HepG2 (cell line): ENCODE data around the gene STARD6. TPM values are rescaled to one million over a fixed set of nuclear protein-coding genes. Genes with fewer than 3 reads are reported as not detected.
A peak's percentile ranks its signal among the peaks of the same experiment; 100 is the strongest.

Experiments
- AHDC1 ChIP-seq: sonication (generic); formaldehyde crosslinking; IDR thresholded peaks from 2 replicates; pipeline ENCODE4 v1.5.1; 2020; ENCODE audit warnings: mild to moderate bottlenecking, missing genetic modification reagents, borderline replicate concordance
- CCDC6 ChIP-seq: sonication (generic); formaldehyde crosslinking; IDR thresholded peaks from 2 replicates; pipeline ENCODE4 v1.8.1; 2022; ENCODE audit warnings: mild to moderate bottlenecking, missing genetic modification reagents, moderate library complexity
- CREB3 ChIP-seq: sonication (generic); formaldehyde crosslinking; IDR thresholded peaks from 2 replicates; pipeline ENCODE4 v1.5.0; 2020; ENCODE audit warnings: missing genetic modification reagents
- FOXA1 ChIP-seq, 2 experiments: fragments of 450-650 bp in 1 of 2; sonication (generic) in 1 of 2; formaldehyde crosslinking in 1 of 2; IDR thresholded peaks; 2 replicates each; pipeline versions ENCODE4 v1.4.0 to v1.6.1; 2016 to 2020; ENCODE audit warnings: missing genetic modification reagents in 1 of 2
- GMEB2 ChIP-seq: IDR thresholded peaks from 2 replicates; pipeline ENCODE4 v1.6.1; 2016; ENCODE audit warnings: missing biosample characterization, missing genetic modification reagents, low read depth
- HHEX ChIP-seq: IDR thresholded peaks from 2 replicates; pipeline ENCODE4 v1.6.1; 2016; ENCODE audit warnings: control low read depth
- PAX8 ChIP-seq: sonication (generic); formaldehyde crosslinking; IDR thresholded peaks from 2 replicates; pipeline ENCODE4 v1.8.0; 2022; ENCODE audit warnings: mild to moderate bottlenecking, missing genetic modification reagents, borderline replicate concordance
- SCMH1 ChIP-seq: sonication (generic); formaldehyde crosslinking; IDR thresholded peaks from 2 replicates; pipeline ENCODE4 v1.9.0; 2021; ENCODE audit warnings: missing genetic modification reagents, mild to moderate bottlenecking, borderline replicate concordance
- YEATS2 ChIP-seq: sonication (generic); formaldehyde crosslinking; IDR thresholded peaks from 2 replicates; pipeline ENCODE4 v1.4.0; 2020; ENCODE audit warnings: missing genetic modification reagents, borderline replicate concordance
- ZBTB7B ChIP-seq: sonication (generic); formaldehyde crosslinking; IDR thresholded peaks from 2 replicates; pipeline ENCODE4 v1.4.0; 2020; ENCODE audit warnings: missing genetic modification reagents
- ZNF605 ChIP-seq: sonication (generic); formaldehyde crosslinking; IDR thresholded peaks from 2 replicates; pipeline ENCODE4 v1.8.0; 2022; ENCODE audit warnings: mild to moderate bottlenecking, missing genetic modification reagents
- ZSCAN22 ChIP-seq: sonication (generic); formaldehyde crosslinking; IDR thresholded peaks from 2 replicates; pipeline ENCODE4 v1.4.0; 2020; ENCODE audit warnings: mild to moderate bottlenecking, missing genetic modification reagents
- polyA plus RNA-seq, 8 experiments: library from polyadenylated mRNA; depleted of rRNA in 3 of 8; stranded (reverse) in 7 of 8; unstranded in 1 of 8; fragments of >200 nt; fragmentation: Illumina TruSeq in 4 of 8; extraction: Trizol in 4 of 8; gene quantifications; 2 replicates each; pipeline versions ENCODE4 v1.2.1 to v1.2.3, GENCODE V29; 2011 to 2016; ENCODE audit warnings: low read depth in 4 of 8, missing spikeins in 1 of 8, mixed read lengths in 1 of 8; ENCODE audit not compliant: insufficient read depth in 1 of 8
- total RNA-seq, 5 experiments: library from RNA; depleted of rRNA; stranded (reverse); fragments of >200 nt; fragmentation: Illumina TruSeq; extraction: Trizol; gene quantifications; 2 replicates each; pipeline ENCODE4 v1.2.3, GENCODE V29; 2016; ENCODE audit warnings: low read depth in 1 of 5

Gene STARD6
- total and polyA plus RNA-seq, 2 of the 13 experiments (the other 11 are each of a cell fraction or from before 2014, with no cell fraction given): not detected

- no peak for TF ChIP-seq SCMH1 (CRISPR knock-in tag)
- 0 out of 2 replicates have a peak, but pooled peaks have one; percentile 21 for TF ChIP-seq HHEX (CRISPR knock-in tag)
- no peak for TF ChIP-seq CREB3
- no peak for TF ChIP-seq PAX8
- peak; percentile 13; the same call in 1 of the 2 replicates for TF ChIP-seq CCDC6 (CRISPR knock-in tag)
- TF ChIP-seq YEATS2 (CRISPR knock-in tag): peak; percentile 72
- TF ChIP-seq ZBTB7B: no peak; the same call in none of the 2 replicates
- TF ChIP-seq ZNF605: peak; percentile 61; the same call in 1 of the 2 replicates
- no peak for TF ChIP-seq ZSCAN22 (CRISPR knock-in tag)
- TF ChIP-seq GMEB2 (CRISPR knock-in tag): no peak
- no peak for TF ChIP-seq AHDC1
- no peak for TF ChIP-seq FOXA1 (IDR thresholded peaks at IDR 0.05)
- TF ChIP-seq FOXA1 (CRISPR knock-in tag; IDR thresholded peaks at IDR 0.05): 0 out of 2 replicates have a peak, but pooled peaks have one; percentile 15
Measured at GRCh38 chr18:54357660-54358494, at the start of gene STARD6, which contains the start of gene C18orf54 (continued).
